Caco-2 (cell line): ENCODE measurements around the gene WNT2B. TPM values are rescaled to one million over a fixed set of nuclear protein-coding genes. Genes with fewer than 3 reads are reported as not detected.
"Not testable (repeated sequence)": the region's sequence is repeated elsewhere in the genome, so short reads cannot be mapped to it uniquely, and the experiment has no call there.

Experiments used
- BruUV-seq: library from RNA; stranded (reverse); fragments of 400-500 nt; replicated peaks from 2 replicates; lab custom pipeline; 2021; lab: Mats Ljungman, UMichigan
- CTCF ChIA-PET: fragments of 300-600 bp; sonication (Branson Sonifier 250); formaldehyde crosslinking; loops from one replicate; lab custom pipeline; 2022; ENCODE audit warnings: antibody characterized with exemption; lab: Charles Lee
- POLR2A ChIA-PET: fragments of 300-600 bp; sonication (Branson Sonifier 250); formaldehyde crosslinking; loops from one replicate; lab custom pipeline; 2022; ENCODE audit warnings: antibody characterized with exemption; lab: Charles Lee
- DNase-seq, 2 experiments: peaks; one replicate each; pipeline versions ENCODE4 v3.0.0 to v3.0.0-alpha.2; 2020 to 2022
- H3K27me3 ChIP-seq: replicated peaks from 2 replicates; pipeline ENCODE4 v1.6.0; 2011; ENCODE audit warnings: low read length; ENCODE audit not compliant: control insufficient read depth, insufficient read depth
- H3K36me3 ChIP-seq: 2 replicates; pipeline ENCODE4 v1.5.1; 2011; ENCODE audit warnings: low read length; ENCODE audit not compliant: control insufficient read depth, insufficient read depth
- H3K4me1 ChIP-seq: fragments of 250-450 bp; sonication (Bioruptor Pico); 2 replicates; pipeline ENCODE4 v1.5.1; 2020; ENCODE audit warnings: mild to moderate bottlenecking
- H3K4me3 ChIP-seq: 2 replicates; pipeline ENCODE4 v1.5.1; 2011; ENCODE audit warnings: low read depth, mild to moderate bottlenecking, control low read depth, low read length
- H3K9me3 ChIP-seq: fragments of 250-450 bp; sonication (Bioruptor Pico); 2 replicates; pipeline ENCODE4 v1.5.1; 2020; ENCODE audit warnings: mild to moderate bottlenecking, moderate library complexity
- H3K27ac Mint-ChIP-seq: one replicate; pipeline ENCODE4 v1.8.0; 2022; ENCODE audit warnings: mixed read lengths; ENCODE audit not compliant: unreplicated experiment
- H3K27me3 Mint-ChIP-seq: one replicate; pipeline ENCODE4 v1.8.0; 2022; ENCODE audit warnings: mixed read lengths; ENCODE audit not compliant: insufficient read depth, unreplicated experiment
- H3K36me3 Mint-ChIP-seq: one replicate; pipeline ENCODE4 v1.8.0; 2022; ENCODE audit warnings: mild to moderate bottlenecking, mixed read lengths; ENCODE audit not compliant: insufficient read depth, unreplicated experiment
- H3K4me1 Mint-ChIP-seq: one replicate; pipeline ENCODE4 v1.8.0; 2022; ENCODE audit warnings: low read depth, mixed read lengths; ENCODE audit not compliant: unreplicated experiment
- H3K4me3 Mint-ChIP-seq: one replicate; pipeline ENCODE4 v1.8.0; 2022; ENCODE audit warnings: mild to moderate bottlenecking, moderate library complexity, mixed read lengths; ENCODE audit not compliant: unreplicated experiment
- H3K9me3 Mint-ChIP-seq: one replicate; pipeline ENCODE4 v1.8.0; 2022; ENCODE audit warnings: mixed read lengths; ENCODE audit not compliant: unreplicated experiment
- CTCF ChIP-seq, 2 experiments: fragments of 200-600 bp in 1 of 2; IDR thresholded peaks; 1 replicate in 1 of 2; 2 replicates in 1 of 2; pipeline versions ENCODE4 v1.5.1 to v1.8.0; 2011 to 2022; ENCODE audit warnings: antibody characterized with exemption in 1 of 2, control low read depth in 1 of 2, inconsistent platforms in 1 of 2, low read depth in 1 of 2, low read length in 1 of 2, mild to moderate bottlenecking in 1 of 2, moderate library complexity in 1 of 2; ENCODE audit not compliant: insufficient read depth in 1 of 2, severe bottlenecking in 1 of 2, unreplicated experiment in 1 of 2
- intact Hi-C: fragments of 100-400 bp; cut with micrococcal nuclease; formaldehyde crosslinking; loops from one replicate; pipeline ENCODE4 v1.10.0; 2022; ENCODE audit not compliant: unreplicated experiment
- total RNA-seq: library from RNA; stranded (reverse); gene quantifications from 2 replicates; pipeline ENCODE4 v1.2.3, GENCODE V29; 2022

Gene WNT2B
- total RNA-seq, 1 experiment from 2014 or later = 0.70 TPM

- Mint-ChIP-seq H3K27ac (no peak overlapping the region), H3K36me3 (peaks cover 8% of the 10 kb centered on the region), H3K27me3 (no peaks in the 10 kb centered on the region), H3K9me3 (no peaks in the 10 kb centered on the region), H3K4me1 (peaks cover 8% of the 10 kb centered on the region), H3K4me3 (peak overlapping the region; percentile 61)
- intact Hi-C loops = loop anchor here (1.0 kb wide), 1 partner anchor 75 kb away; no protein-coding TSS in a partner anchor
- no TSS peak for BruUV-seq
- H3K4me3 ChIP-seq = peak overlapping the region; percentile 21; the same call in 1 of the 2 replicates
- peak; percentile 67 to 76 for TF ChIP-seq CTCF (IDR thresholded peaks at IDR 0.05; ENCODE audit: insufficient read depth in 1 of 2, low read depth in 1 of 2, low read length in 1 of 2, severe bottlenecking in 1 of 2, unreplicated experiment in 1 of 2)
- H3K27me3 ChIP-seq = no peaks in the 10 kb centered on the region
- ChIA-PET POLR2A (interaction anchor here (0.7 kb wide), 1 partner anchor 158 kb away, joined by 3 read pairs; no protein-coding TSS in a partner anchor), CTCF (interaction anchor here (1.4 to 1.5 kb wide), 2 partner anchors 72 to 75 kb away, joined by 6 to 7 read pairs; no protein-coding TSS in a partner anchor)
- DNase-seq = peak; percentile 87 to 90
- no peaks in the 10 kb centered on the region for H3K36me3 ChIP-seq
- peaks cover 5% of the 10 kb centered on the region; the same call in 1 of the 2 replicates for H3K4me1 ChIP-seq
- no peaks in the 10 kb centered on the region for H3K9me3 ChIP-seq
These were observed 42.6 kb upstream of the WNT2B start for GRCh38 chr1:112466078-112466660.

- H3K36me3 ChIP-seq, H3K9me3 Mint-ChIP-seq, H3K9me3 ChIP-seq, CTCF ChIA-PET, H3K27me3 Mint-ChIP-seq, POLR2A ChIA-PET, BruUV-seq, intact Hi-C loops, H3K36me3 Mint-ChIP-seq, H3K4me1 ChIP-seq, H3K4me3 ChIP-seq, H3K27me3 ChIP-seq, H3K4me3 Mint-ChIP-seq, H3K4me1 Mint-ChIP-seq, H3K27ac Mint-ChIP-seq, DNase-seq: not testable (repeated sequence)
These were observed 38.4 kb upstream of the WNT2B start for GRCh38 chr1:112470324-112470723.

- Histone ChIP-seq H3K9me3 (no peaks in the 10 kb centered on the region), H3K4me3 (no peak overlapping the region), H3K27me3 (no peaks in the 10 kb centered on the region), H3K4me1 (0 out of 2 replicates have a peak, but pooled peaks cover under 1% of the 10 kb centered on the region), H3K36me3 (no peaks in the 10 kb centered on the region)
- TF ChIP-seq CTCF (IDR thresholded peaks at IDR 0.05; ENCODE audit: insufficient read depth in 1 of 2, low read depth in 1 of 2, low read length in 1 of 2, severe bottlenecking in 1 of 2, unreplicated experiment in 1 of 2) = no peak
- H3K36me3 Mint-ChIP-seq = peaks cover 5% of the 10 kb centered on the region
- DNase-seq = no peak
- no peaks in the 10 kb centered on the region for H3K27me3 Mint-ChIP-seq
- ChIA-PET CTCF (no interaction called here), POLR2A (no interaction called here)
- no peaks in the 10 kb centered on the region for H3K9me3 Mint-ChIP-seq
- H3K4me1 Mint-ChIP-seq = no peaks in the 10 kb centered on the region
- intact Hi-C loops = no loop called here
- H3K4me3 Mint-ChIP-seq = no peak overlapping the region
- no TSS peak for BruUV-seq
- H3K27ac Mint-ChIP-seq = no peak overlapping the region
These were observed 37.8 kb upstream of the WNT2B start for GRCh38 chr1:112470966-112471365.
